HG03521 (cell line): ENCODE data around the gene BMP8B.
A peak's percentile ranks its signal among the peaks of the same experiment; 100 is the strongest.

Source experiments
- ATAC-seq: cut with Tn5 transposase; IDR thresholded peaks from one replicate; pipeline ENCODE4 v1.9.1; 2021; ENCODE audit warnings: mild to moderate bottlenecking, moderate library complexity; ENCODE audit not compliant: unreplicated experiment

The BMP8B gene

DNA sequence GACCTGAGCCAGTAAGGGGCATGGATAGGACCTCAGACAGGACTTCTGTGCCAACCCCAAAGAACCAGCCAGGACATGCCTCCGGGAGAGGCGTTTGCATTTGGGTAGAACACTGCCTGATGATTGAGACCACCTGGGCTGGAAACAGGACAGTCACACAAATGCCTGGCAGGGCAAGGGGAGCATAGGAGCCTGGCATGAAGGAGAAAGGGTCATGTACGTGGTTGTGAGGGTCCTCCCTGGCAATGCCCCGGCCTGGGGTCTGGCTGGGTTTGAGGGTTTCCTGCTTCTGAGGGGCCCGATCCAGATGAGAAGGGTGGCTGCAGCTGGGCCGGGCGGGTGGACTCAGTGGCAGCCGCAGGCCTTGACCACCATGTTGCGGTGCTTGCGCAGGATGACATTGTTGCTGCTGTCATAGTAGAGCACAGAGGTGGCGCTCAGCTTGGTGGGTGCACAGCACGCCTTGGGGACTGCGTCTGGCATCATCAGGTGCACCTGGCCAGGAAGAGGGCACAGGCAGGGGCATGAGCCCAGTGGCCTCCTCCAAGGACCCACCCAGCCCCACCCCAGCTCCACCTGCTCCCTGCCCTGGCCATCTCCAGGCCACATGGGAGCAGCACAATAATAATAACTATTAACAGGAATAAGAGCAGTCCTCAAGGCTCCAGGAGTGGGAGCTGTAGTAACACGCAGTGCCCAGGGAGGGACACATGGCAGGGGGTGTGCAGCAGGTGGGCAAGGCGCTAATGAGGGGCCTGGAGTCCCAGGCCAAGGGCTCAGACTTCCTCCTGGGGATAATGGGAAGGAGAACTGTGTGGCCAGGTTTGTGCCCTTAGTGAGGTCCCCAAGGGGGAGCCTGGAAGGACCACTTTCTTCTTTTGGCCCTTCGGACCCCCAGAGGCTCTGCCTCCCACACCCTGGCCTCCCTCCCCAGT is 28.3 kb downstream of the BMP8B start:
- ATAC-seq = no peak

DNA sequence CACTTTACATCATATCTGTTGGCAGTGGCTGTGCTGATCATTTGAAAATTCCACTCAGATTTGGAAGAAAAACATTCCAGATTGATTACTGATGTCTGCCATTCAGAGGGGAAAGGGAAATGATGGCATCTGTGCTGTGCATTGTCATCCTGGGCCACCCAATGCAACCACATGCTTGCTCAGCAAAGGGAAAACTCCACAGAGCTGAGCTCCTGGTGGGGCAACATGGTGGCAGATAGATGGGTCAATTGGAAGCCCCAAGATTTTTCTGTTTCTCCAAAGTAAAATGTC is 29.3 kb downstream of the BMP8B start:
- ATAC-seq = no peak

DNA sequence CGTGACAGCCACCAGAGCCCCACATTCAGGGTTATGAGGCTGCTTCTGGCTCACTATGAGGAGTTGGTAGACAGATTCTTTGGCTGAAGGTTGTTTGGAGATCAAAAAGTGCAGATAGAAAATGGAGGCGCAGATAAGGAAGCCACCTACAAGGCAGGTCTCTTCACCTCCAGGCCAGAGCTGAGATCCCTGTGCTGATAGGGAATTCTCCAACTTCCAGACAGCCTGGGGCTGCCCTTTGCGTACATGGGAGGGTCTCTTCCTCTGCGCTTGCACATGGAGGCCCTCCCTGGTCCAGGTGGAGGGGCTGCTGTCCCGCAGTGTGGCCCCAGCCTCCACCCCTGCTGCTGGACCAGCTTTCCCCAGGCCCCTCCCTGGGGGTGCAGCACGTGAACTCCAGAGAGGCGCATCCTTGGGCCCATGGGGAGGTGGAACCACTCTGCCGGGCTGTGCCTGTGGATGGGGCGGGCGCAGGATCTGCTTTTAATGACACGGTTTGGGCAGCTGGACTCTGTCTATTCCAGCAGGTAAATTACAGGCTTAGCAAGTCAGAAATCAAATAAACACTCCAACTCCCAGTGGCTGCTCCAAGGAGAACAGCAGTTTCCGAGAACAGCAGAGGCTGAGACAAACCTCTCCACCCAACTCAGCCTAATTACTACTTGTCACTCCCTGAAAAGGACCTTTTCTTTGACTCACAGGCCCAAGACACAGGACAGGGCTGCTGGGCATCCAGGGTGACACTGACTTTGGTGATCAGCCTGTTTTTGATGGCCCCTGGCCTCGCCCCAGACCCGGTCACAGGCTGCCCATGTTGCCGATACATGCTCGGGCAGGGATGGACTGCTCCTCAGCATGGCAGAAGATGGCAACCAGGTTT is 29.9 kb downstream of the BMP8B start:
- no peak for ATAC-seq

DNA sequence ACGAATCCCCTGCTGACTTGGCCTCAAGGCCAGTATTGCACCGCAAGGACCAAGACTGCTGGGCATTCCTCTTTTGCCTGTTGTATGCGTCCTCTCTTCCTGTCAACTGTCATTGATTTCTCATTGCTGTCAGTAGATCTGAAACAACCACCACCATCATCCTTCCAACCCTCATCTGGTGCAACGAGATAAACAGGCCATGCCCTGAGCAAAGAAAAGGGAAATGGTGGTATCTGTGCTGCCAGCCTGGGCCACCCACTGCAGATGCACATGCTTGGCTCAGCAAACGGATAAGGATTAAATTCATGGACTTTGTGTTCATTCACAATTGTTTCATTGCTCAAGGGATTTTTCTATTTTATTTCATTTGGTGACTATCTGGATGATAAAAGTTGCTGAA is 31.2 kb downstream of the BMP8B start:
- ATAC-seq = no peak

DNA sequence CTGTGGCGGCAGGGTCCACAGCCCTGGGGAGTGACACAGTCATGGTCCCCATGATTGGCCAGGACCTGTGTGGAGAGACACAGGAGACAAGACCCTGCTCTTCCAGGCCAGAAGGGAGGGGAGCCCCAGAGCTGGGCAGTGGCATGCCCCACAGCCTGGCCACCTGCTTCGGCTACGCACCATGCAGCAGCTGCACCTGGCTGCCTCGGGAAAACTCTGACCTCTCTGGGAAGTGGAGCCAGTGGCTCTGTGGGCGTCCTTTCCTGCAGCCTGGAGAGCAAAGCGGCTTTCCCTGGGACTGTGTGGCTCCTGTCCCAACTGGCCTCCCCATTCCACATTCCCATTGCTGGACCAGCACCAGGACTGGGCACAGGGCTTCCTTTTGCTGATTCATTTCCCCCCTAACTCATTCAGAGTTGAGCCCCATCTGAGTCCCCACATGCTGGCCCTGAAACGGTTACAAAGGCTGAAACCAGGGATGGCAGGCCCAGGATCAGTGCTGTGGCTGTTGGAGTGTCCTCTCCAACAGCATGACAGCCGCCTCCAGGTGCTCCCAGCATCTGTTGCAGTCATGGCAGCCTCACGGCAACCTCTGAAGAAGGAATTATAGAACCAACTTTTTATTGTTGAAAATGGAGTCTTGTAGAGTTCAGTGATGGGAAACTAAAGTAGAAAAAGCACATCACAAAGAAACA is 32.6 kb downstream of the BMP8B start:
- no peak for ATAC-seq

DNA sequence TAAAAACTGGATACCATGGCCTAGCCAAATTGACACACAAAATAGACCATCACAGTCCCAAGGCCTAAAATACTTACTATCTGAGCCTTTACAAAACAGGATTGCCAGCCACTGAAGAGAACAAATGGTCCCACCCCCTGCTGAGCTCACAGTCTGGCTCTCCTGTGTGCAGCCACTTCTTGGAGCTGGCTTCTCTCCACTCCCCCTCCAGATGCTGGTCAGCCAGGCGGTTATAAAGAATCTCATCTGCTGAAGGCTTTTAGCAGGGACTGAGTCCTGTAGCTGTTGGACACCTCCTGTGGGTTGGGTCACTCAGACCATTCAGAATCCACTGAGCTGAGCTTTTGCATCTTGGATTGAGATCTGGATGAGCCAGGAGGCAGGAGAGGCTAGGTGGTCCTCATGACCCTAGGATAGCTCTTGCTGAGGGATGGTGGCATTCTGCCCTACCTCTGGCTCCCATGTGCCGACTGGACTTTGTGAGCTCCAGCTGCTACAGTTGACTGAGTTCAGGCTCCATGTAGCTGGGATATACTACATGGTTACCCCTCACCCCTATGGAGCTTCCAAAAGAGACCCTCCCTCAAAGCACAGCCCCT is 33.7 kb downstream of the BMP8B start:
- no peak for ATAC-seq

DNA sequence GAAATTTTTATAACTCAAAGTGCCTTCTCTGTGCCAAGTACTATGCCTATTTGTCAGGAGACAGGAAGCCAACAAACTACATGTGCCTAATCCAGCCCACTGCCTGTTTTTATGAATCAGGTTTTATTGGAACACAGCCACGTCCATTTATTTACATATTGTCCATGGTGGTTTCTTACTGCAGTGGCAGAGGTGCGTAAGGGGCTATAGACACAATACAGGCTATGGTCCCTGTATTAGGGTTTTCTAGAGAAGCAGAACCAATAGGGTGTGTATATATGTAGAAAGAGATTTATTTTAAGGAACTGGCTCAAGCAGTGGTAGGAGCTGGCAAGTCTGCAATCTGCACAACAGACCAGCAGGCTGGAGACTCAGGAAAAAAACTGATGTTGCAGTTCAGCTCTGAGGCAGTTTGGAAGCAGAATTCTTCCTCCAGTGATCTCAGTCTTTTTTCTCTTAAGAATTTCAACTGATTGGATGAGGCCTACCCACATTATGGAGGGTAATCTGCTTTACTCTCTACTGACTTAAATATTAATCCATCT is 34.6 kb downstream of the BMP8B start:
- no peak for ATAC-seq

DNA sequence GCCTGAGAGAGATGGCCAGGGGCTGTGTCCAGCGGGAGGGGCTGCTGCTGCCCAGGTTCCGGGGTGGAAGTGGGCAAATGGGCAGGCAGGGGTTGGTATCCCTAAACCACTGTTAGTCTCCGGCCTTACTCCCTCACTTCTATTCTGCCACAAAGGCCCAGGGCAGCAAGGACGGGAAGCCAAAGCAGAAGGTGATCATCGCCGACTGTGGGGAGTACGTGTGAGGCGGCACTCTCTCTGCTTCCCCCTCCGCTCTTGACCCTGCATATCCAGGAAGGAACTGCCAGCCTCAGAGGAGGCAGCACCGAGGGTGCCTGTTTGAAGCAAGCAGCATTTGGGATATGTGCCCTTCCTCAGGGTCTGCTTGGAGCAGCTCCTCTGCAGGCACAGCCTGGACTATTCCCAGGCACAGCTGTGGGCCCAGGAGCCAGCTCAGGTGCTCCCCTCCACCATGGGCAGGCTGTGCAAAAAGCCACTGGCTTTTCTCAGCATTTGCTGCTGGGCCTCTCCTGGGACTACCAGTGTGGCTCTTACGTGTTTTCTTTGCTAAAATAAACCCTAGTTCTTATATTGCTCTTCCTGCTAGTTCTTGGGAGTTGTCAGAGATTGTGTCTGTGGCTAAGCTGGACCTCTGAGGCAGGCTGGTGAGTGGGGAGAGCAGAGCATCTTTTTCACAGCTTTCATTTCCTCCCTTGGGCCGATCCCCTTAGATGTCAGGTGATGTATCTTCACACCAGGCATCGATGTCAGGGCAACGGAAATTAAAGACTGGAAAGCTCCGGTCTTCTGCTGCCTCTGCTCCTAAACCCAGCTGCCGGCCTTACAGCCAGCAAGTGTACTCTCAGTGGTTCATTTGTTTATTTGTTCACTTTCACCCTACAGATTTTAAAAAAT is 35.3 kb downstream of the BMP8B start:
- no peak for ATAC-seq

DNA sequence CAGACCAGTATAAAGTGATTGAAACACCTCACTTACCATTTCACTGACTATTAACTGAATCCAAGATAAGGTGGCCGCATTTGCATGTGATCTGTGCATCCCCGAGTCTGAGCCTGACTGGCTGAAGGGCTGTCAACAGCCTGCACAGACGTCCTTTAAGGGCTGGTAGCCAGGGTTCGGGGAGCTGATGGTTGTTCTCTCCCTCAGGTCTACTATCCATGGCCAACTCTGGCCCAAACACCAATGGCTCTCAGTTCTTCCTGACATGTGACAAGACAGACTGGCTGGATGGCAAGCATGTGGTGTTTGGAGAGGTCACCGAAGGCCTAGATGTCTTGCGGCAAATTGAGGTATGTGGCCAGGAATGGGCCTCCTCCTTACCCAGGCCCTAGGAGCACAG is 36.0 kb downstream of the BMP8B start:
- no peak for ATAC-seq

DNA sequence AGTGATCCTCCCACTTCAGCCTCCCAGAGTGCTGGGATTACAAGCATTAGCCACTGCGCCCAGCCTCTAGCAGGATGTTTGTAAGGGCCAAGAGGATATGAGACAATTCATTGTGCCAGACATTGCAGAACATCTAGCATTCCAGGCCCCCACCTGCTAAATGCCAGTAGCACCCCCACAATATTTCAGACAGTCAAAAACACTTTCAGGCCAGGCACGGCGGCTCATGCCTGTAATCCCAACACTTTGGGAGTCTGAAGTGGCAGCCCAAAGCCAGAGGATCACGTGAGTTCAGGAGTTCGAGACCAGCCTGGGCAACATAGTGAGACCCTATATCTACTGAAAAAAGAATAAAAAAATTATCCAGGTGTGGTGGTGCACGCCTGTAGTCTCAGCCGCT is 37.1 kb downstream of the BMP8B start:
- no peak for ATAC-seq

DNA sequence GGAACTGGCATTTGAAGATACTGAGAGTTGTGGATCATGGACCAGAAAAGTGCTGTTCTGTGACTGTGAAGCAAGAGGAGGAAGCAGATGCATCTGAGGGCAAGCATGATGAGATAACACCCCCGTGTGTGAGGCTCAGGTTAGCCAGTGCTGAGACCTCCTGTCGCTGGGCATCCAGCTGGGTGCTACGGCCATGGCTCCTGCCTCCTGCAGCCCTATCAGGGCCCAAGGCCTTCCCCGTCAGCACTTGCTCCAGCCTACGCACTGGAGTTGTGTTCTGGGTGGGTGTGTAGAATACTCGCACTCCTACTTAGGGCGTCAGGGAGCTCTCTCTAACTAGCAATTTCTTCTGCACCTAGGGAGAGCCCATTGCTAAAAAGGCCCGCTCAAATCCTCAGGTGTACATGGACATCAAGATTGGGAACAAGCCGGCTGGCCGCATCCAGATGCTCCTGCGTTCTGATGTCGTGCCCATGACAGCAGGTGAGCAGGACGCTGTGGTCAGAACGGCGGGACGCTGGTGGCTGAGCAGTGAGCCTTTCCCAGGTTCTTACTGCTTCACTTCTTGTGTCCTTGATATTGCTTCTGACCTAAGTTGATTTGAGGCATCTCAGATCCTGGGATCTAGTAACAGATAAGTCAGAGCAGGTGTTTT is 43.5 kb downstream of the BMP8B start:
- ATAC-seq = no peak

DNA sequence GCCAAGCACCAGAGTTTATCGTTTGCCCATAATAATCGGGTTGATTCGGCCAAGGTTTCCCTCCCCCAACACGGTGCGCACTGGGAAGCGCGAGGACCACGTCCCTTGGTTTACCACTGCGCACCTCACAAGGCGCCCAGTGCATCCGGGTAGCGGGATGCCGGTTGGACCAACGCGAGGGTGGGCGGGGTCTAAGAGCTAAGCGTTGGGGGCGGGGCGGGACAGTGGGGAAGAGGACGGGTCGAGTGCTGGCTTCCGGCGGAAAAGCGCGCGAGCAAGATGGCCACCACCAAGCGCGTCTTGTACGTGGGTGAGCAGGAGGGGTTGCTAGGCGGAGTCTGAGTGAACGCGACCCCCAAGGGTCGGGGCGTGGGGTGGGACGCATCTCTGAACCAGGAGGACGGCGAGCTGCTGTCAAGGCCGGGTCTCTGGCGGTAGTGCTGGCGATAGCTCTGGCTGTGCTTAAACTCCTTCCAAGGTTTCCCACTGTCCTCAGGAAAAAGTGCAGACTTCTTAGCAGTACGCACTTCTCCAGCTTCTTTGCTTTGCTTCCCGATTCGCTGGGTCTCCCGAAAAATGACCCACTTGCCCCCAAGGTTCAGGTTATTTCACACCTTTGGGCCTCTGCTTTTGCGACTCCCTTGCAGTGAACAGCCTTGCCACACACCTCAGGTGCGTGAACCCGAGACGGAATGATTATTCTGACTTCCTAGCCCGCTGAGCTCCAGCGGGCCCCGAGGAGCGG is 49.9 kb downstream of the BMP8B start, which contains the start of gene PPIE:
Gene PPIE (plus strand): TSS at position 261 of the 745 bp plus-strand sequence. CDS start 19 bp downstream, at position 280.
- ATAC-seq = peak; percentile 79

DNA sequence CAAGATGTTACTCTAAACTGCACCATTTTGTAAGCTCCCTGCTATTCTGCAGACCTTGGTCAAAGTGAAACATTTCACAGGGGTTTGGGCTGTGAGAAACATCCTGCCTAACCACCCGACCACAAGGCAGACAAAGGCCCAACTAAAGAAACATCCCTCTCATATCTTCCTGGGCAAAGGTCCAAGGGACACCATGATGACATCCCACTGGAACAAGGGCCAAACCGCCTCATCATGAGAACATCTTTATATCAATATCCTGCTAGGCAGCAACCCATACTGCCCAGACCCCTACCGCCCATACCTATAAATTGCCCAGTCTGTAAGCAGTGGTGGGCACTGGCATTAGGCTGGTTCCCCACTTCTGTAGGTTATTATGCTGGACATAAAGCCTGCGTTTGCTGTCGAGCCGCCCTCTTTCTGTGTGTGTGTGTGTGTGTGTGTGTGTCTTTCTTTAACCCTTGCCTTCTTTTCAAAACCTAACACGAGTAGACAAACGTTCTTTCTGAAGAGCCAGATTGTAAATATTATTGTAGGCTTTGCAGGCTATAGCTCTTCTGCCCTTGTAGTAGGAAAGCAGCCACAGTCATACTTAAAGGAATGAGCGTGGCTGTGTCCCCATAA is 51.0 kb downstream of the BMP8B start:
- ATAC-seq = no peak

DNA sequence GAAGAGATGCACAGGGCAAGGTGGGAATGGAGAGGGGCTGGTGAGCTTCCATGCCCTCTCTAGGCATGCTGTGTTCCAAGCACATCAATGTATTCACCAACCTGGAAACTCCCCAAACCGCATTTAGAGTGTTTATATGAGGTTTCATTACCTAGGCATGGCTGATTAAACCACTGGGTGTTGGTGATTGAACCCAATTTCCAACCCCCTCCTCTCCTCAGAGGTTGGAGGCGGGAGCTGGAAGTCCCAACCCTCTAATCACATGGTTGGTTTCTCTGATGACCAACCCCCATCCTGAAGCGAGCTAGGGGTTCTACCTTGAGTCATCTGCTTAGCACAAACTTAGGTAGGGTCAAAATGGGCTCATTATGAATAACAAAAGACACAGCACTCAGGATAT is 52.9 kb downstream of the BMP8B start:
- ATAC-seq = no peak

DNA sequence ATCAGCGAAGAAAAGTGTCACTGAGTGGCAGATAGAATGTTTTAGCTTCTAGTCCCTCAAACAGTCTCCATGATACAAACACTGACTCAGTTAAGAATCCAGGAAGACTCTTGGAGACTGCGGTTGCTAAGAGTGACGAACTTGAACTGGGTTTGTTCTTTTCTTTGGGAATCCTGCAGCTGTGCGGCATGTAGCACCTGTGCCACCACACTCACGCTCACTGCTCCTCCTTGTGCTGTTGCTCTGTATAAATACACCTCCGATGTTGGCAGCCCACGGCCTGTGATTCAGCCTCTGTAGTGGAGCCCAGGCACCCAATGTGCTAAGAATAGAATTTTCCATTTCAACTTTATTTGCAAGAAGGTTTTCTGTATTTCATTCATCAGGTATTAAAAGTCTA is 55.5 kb downstream of the BMP8B start:
- no peak for ATAC-seq

DNA sequence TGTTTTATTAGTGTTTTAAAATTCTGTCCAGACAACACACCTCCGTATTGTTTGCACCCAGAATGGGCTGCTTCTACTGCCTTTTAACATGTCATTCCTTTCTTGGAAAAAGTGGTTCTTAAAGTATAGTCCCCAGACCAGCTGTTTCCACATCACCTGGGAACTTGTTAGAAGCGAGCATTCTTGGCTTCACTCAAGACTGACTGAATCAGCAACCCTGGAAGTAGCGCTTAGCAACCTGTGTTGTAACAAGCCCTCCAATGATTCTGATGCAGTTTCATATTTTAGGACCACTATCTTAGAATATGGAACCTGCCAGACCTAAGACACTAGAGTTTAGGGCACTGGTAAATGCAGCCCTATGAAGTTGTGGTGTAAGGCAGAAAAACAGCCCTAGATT is 55.9 kb downstream of the BMP8B start:
- ATAC-seq = no peak

DNA sequence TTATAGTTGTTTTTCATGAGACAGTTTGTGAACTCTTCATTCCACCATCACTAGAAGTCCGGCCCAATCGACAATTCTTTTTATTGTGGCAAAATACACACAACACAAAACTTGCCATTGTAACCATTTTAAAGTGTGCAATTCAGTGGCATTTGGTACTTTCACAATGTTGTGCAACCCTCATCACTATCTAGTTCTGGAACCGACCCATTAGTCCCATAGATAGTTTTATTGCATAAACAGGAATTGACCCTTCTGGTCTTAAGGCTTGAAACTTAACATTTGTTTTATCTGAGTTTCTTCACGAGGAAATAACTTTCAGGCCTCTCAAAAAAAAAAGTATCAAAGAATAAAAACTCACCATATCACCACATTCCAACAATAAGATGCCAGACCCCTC is 58.8 kb downstream of the BMP8B start:
- no peak for ATAC-seq

DNA sequence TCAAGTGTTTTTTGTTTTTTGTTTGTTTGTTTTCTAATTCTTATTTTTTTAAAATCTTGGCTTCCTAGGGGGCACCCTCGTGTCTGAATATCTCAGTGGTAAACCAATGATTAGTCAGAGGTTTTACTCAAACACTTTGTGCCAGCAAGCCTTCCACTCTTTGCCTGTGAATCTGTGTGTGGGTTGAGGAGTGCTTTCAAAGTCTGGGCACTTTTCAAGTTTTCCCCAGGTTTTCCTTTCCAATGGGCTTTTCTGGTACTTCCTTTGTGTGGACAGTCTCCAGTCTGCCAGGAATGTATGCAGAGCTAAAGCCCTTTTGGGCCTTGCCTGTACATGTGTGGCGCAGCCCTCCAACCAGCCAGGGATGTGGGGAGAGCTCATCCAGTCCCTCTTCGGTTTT is 59.6 kb downstream of the BMP8B start:
- no peak for ATAC-seq
